B cell (primary cell): ENCODE measurements around the gene YY1. TPM values are rescaled to one million over a fixed set of nuclear protein-coding genes. Genes with fewer than 3 reads are reported as not detected.

Experiments
- ATAC-seq: fragments of 200-7000 bp; cut with Tn5 transposase; one replicate; pipeline ENCODE4 v1.10.0; 2021; ENCODE audit warnings: low read depth, mild to moderate bottlenecking, moderate number of reproducible peaks, moderate library complexity
- CTCF ChIA-PET: fragments of 350-600 bp; sonication (Branson Sonifier 250); formaldehyde crosslinking; loops from one replicate; lab custom pipeline; 2021; ENCODE audit warnings: antibody characterized with exemption, inconsistent platforms; lab: Charles Lee
- POLR2A ChIA-PET: fragments of 350-600 bp; sonication (Branson Sonifier 250); formaldehyde crosslinking; loops from one replicate; lab custom pipeline; 2021; ENCODE audit warnings: antibody characterized with exemption; lab: Charles Lee
- DNase-seq: peaks from one replicate; pipeline ENCODE4 v3.0.0; 2013
- H2AFZ ChIP-seq: 2 replicates; pipeline ENCODE4 v1.6.1; 2012; ENCODE audit warnings: mild to moderate bottlenecking, low read depth, low read length; ENCODE audit not compliant: insufficient read depth, poor library complexity, severe bottlenecking
- H3K27ac ChIP-seq, 2 donors: 1 replicate in 1 of 2; 2 replicates in 1 of 2; pipeline ENCODE4 v1.5.1; 2012 to 2013; ENCODE audit warnings: low read length in 2 of 2, mild to moderate bottlenecking in 2 of 2, moderate library complexity in 1 of 2
- H3K27me3 ChIP-seq, 4 experiments: fragments of 200-600 bp in 1 of 4; sonication (generic) in 1 of 4; replicated peaks in 1 of 4; 1 replicate in 2 of 4; 2 replicates in 2 of 4; pipeline versions ENCODE4 v1.6.1 to v1.7.0; 2013 to 2016; ENCODE audit warnings: low read length in 3 of 4, mild to moderate bottlenecking in 2 of 4, mixed read lengths in 1 of 4, moderate library complexity in 1 of 4; ENCODE audit not compliant: insufficient read depth in 4 of 4, control insufficient read depth in 3 of 4; ENCODE audit errors: control extremely low read depth in 1 of 4
- H3K36me3 ChIP-seq, 2 experiments: replicated peaks in 1 of 2; 1 replicate in 1 of 2; 2 replicates in 1 of 2; pipeline versions ENCODE4 v1.6.1 to v1.7.1; 2013; ENCODE audit warnings: low read length in 1 of 2; ENCODE audit not compliant: insufficient read depth in 2 of 2, control insufficient read depth in 1 of 2; ENCODE audit errors: control extremely low read depth in 1 of 2, extremely low read depth in 1 of 2
- H3K4me1 ChIP-seq, 2 donors: fragments of 200-600 bp in 1 of 2; sonication (generic) in 1 of 2; 1 replicate in 1 of 2; 2 replicates in 1 of 2; pipeline versions ENCODE4 v1.5.1 to v1.6.1; 2013 to 2017; ENCODE audit warnings: low read length in 2 of 2; ENCODE audit not compliant: control insufficient read depth in 2 of 2, insufficient read depth in 2 of 2
- H3K4me2 ChIP-seq: replicated peaks from 2 replicates; pipeline ENCODE3; 2012; ENCODE audit warnings: mild to moderate bottlenecking, low read depth, low read length; ENCODE audit not compliant: poor library complexity, severe bottlenecking
- H3K4me3 ChIP-seq, 5 experiments: fragments of 200-600 bp in 1 of 5; sonication (generic) in 1 of 5; 1 replicate in 3 of 5; 2 replicates in 2 of 5; pipeline versions ENCODE4 v1.5.1 to v1.7.0; 2011 to 2016; ENCODE audit warnings: low read length in 4 of 5, mild to moderate bottlenecking in 4 of 5, low read depth in 2 of 5, control low read depth in 1 of 5, moderate library complexity in 1 of 5; ENCODE audit not compliant: insufficient read depth in 1 of 5; ENCODE audit errors: control extremely low read depth in 1 of 5, extremely low read depth in 1 of 5
- H3K79me2 ChIP-seq: fragments of 200-600 bp; sonication (generic); one replicate; pipeline ENCODE4 v1.6.0; 2016; ENCODE audit warnings: low read length; ENCODE audit not compliant: control insufficient read depth, insufficient read depth
- H3K9ac ChIP-seq: fragments of 200-600 bp; sonication (generic); 2 replicates; pipeline ENCODE4 v1.6.1; 2017; ENCODE audit warnings: mild to moderate bottlenecking, low read length, moderate library complexity
- H3K9me3 ChIP-seq, 3 donors: one replicate each; pipeline versions ENCODE4 v1.6.1 to v1.7.1; 2013; ENCODE audit warnings: low read length in 2 of 3; ENCODE audit not compliant: control insufficient read depth in 2 of 3, insufficient read depth in 1 of 3; ENCODE audit errors: control extremely low read depth in 1 of 3
- H4K20me1 ChIP-seq: 2 replicates; pipeline ENCODE4 v1.6.0; 2012; ENCODE audit warnings: mild to moderate bottlenecking, low read length; ENCODE audit not compliant: insufficient read depth, control insufficient read depth, poor library complexity, severe bottlenecking
- H3K27ac Mint-ChIP-seq: one replicate; pipeline ENCODE4 v1.8.0; 2021; ENCODE audit warnings: mixed read lengths
- H3K27me3 Mint-ChIP-seq: one replicate; pipeline ENCODE4 v1.8.0; 2021; ENCODE audit warnings: mixed read lengths
- H3K4me1 Mint-ChIP-seq: one replicate; pipeline ENCODE4 v1.8.0; 2021; ENCODE audit warnings: mixed read lengths
- H3K4me3 Mint-ChIP-seq: one replicate; pipeline ENCODE4 v1.8.0; 2021; ENCODE audit warnings: mixed read lengths
- H3K9me3 Mint-ChIP-seq: one replicate; pipeline ENCODE4 v1.8.0; 2022; ENCODE audit warnings: mixed read lengths; ENCODE audit not compliant: insufficient read depth
- CTCF ChIP-seq: fragments of 200-600 bp; IDR thresholded peaks from one replicate; pipeline ENCODE4 v1.8.0; 2022; ENCODE audit warnings: antibody characterized with exemption, mild to moderate bottlenecking
- EZH2 ChIP-seq: IDR thresholded peaks from 2 replicates; pipeline ENCODE4 v1.6.1; 2012; ENCODE audit warnings: borderline replicate concordance, low read depth, mild to moderate bottlenecking, moderate library complexity, low read length; ENCODE audit not compliant: insufficient read depth, poor library complexity, severe bottlenecking
- WGBS: methylation state at CpG from one replicate; pipeline ENCODE4 v1.1.5; 2013; ENCODE audit warnings: missing lambda C conversion rate; ENCODE audit not compliant: insufficient coverage; 5-methylcytosine and 5-hydroxymethylcytosine counted together
- intact Hi-C: fragments of 100-400 bp; cut with micrococcal nuclease; formaldehyde crosslinking; loops from one replicate; pipeline ENCODE4 v1.10.0; 2022
- polyA plus RNA-seq: library from polyadenylated mRNA; depleted of rRNA; stranded (reverse); fragments of >200 nt; gene quantifications from 2 replicates; pipeline ENCODE4 v1.2.3, GENCODE V29; 2012
- total RNA-seq, 2 donors: library from RNA; stranded (reverse); fragments of 120-200 nt in 1 of 2; gene quantifications; 1 replicate in 1 of 2; 2 replicates in 1 of 2; pipeline versions ENCODE4 v1.2.3 to v1.2.4, GENCODE V29; 2013 to 2022

YY1 gene
- total and polyA plus RNA-seq, 2 donors (not counting 1 experiment from before 2014, with no cell fraction given) = 24.0 to 91.4 TPM

GRCh38 chr14:100199240-100199860 is 39.6 kb upstream of the YY1 start:
- DNase-seq = no peak
- Histone ChIP-seq H3K36me3 (no peaks in the 10 kb centered on the region), H3K27me3 (no peaks in the 10 kb centered on the region), H3K4me2 (no peak overlapping the region), H3K9me3 (no peaks in the 10 kb centered on the region), H3K9ac (no peak overlapping the region), H3K4me3 (no peak overlapping the region), H2AFZ (no peak overlapping the region), H3K27ac (no peak overlapping the region), H3K79me2 (no peaks in the 10 kb centered on the region), H4K20me1 (no peaks in the 10 kb centered on the region), H3K4me1 (no peaks in the 10 kb centered on the region)
- Mint-ChIP-seq H3K27ac (no peak overlapping the region), H3K4me3 (no peak overlapping the region), H3K27me3 (no peaks in the 10 kb centered on the region), H3K9me3 (no peaks in the 10 kb centered on the region), H3K4me1 (no peaks in the 10 kb centered on the region)
- ChIA-PET POLR2A (no interaction called here), CTCF (no interaction called here)
- no peak for ATAC-seq
- TF ChIP-seq EZH2 (no peak), CTCF (no peak)
- WGBS = 97% methylated on average over 7 of the region's 8 CpGs
- intact Hi-C loops = no loop called here

- Mint-ChIP-seq H3K4me1 (no peaks in the 10 kb centered on the region), H3K27ac (no peak overlapping the region), H3K9me3 (no peaks in the 10 kb centered on the region), H3K4me3 (no peak overlapping the region), H3K27me3 (no peaks in the 10 kb centered on the region)
- DNase-seq (no peak), ATAC-seq (no peak)
- no peaks in the 10 kb centered on the region for H3K27me3 ChIP-seq
- no peaks in the 10 kb centered on the region for H3K79me2 ChIP-seq
- no peaks in the 10 kb centered on the region for H3K4me1 ChIP-seq
- ChIA-PET CTCF (no interaction called here), POLR2A (no interaction called here)
- H3K36me3 ChIP-seq = no peaks in the 10 kb centered on the region
- H3K9me3 ChIP-seq = no peaks in the 10 kb centered on the region
- H3K4me2 ChIP-seq = no peak overlapping the region
- no peaks in the 10 kb centered on the region for H4K20me1 ChIP-seq
- intact Hi-C loops = no loop called here
- no peak overlapping the region for H3K9ac ChIP-seq
- WGBS = no CpG with 5 or more reads among the region's 3 CpGs
- TF ChIP-seq CTCF (no peak), EZH2 (no peak)
- no peak overlapping the region for H3K27ac ChIP-seq
- no peak overlapping the region for H3K4me3 ChIP-seq
- H2AFZ ChIP-seq = no peak overlapping the region
These were observed 38.6 kb upstream of the YY1 start for GRCh38 chr14:100200311-100200710.
